Measurements from ENCODE around the gene MSRB1. TPM values are rescaled to one million over a fixed set of nuclear protein-coding genes. Genes with fewer than 3 reads are reported as not detected.

The MSRB1 gene
- total and polyA plus RNA-seq, 2 of the 8 experiments (the other 6 are each of a cell fraction or from before 2014, with no cell fraction given), result 28.2 to 51.4 TPM

DNA sequence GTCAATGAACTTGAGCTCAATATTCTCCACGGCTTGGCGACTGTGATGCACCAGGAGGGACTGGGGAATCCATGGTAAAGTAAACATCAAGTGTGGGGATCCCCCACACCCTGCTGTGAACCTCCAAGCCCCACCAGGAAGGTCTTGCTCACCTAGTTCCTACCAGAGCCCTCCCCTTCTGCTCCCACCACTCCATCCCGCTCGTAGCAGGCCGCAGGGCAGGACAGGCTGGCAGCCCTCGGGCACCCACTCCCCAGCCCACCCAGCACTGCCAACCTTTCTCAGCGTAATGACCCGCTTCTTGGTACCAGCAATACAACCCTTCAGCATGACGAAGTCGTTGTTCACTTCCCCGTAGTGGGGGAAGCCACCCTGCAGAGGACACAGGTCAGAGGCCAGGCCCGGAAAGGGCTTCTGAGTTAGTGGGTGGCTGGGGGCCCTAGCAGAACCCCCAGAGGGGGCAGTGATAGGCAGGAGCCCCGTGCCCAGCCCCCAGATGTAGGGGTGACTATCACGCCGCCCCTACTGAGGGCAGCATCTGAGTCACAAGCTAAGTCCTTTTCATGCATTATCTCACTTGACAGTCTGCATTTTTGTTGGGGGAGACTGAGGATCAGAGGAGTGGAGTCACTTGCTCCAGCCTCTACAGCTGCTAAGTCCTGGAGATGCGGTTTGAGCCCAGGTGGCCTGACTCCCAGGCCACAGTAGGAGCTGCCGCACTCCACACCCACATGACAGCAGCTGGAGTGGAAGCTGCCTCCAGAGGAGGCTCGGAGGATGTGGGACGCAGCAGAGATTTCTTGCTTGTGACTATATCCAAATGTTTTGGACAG is 2.8 kb upstream of the MSRB1 start (continued):
- TF ChIP-seq, protein P1, sequence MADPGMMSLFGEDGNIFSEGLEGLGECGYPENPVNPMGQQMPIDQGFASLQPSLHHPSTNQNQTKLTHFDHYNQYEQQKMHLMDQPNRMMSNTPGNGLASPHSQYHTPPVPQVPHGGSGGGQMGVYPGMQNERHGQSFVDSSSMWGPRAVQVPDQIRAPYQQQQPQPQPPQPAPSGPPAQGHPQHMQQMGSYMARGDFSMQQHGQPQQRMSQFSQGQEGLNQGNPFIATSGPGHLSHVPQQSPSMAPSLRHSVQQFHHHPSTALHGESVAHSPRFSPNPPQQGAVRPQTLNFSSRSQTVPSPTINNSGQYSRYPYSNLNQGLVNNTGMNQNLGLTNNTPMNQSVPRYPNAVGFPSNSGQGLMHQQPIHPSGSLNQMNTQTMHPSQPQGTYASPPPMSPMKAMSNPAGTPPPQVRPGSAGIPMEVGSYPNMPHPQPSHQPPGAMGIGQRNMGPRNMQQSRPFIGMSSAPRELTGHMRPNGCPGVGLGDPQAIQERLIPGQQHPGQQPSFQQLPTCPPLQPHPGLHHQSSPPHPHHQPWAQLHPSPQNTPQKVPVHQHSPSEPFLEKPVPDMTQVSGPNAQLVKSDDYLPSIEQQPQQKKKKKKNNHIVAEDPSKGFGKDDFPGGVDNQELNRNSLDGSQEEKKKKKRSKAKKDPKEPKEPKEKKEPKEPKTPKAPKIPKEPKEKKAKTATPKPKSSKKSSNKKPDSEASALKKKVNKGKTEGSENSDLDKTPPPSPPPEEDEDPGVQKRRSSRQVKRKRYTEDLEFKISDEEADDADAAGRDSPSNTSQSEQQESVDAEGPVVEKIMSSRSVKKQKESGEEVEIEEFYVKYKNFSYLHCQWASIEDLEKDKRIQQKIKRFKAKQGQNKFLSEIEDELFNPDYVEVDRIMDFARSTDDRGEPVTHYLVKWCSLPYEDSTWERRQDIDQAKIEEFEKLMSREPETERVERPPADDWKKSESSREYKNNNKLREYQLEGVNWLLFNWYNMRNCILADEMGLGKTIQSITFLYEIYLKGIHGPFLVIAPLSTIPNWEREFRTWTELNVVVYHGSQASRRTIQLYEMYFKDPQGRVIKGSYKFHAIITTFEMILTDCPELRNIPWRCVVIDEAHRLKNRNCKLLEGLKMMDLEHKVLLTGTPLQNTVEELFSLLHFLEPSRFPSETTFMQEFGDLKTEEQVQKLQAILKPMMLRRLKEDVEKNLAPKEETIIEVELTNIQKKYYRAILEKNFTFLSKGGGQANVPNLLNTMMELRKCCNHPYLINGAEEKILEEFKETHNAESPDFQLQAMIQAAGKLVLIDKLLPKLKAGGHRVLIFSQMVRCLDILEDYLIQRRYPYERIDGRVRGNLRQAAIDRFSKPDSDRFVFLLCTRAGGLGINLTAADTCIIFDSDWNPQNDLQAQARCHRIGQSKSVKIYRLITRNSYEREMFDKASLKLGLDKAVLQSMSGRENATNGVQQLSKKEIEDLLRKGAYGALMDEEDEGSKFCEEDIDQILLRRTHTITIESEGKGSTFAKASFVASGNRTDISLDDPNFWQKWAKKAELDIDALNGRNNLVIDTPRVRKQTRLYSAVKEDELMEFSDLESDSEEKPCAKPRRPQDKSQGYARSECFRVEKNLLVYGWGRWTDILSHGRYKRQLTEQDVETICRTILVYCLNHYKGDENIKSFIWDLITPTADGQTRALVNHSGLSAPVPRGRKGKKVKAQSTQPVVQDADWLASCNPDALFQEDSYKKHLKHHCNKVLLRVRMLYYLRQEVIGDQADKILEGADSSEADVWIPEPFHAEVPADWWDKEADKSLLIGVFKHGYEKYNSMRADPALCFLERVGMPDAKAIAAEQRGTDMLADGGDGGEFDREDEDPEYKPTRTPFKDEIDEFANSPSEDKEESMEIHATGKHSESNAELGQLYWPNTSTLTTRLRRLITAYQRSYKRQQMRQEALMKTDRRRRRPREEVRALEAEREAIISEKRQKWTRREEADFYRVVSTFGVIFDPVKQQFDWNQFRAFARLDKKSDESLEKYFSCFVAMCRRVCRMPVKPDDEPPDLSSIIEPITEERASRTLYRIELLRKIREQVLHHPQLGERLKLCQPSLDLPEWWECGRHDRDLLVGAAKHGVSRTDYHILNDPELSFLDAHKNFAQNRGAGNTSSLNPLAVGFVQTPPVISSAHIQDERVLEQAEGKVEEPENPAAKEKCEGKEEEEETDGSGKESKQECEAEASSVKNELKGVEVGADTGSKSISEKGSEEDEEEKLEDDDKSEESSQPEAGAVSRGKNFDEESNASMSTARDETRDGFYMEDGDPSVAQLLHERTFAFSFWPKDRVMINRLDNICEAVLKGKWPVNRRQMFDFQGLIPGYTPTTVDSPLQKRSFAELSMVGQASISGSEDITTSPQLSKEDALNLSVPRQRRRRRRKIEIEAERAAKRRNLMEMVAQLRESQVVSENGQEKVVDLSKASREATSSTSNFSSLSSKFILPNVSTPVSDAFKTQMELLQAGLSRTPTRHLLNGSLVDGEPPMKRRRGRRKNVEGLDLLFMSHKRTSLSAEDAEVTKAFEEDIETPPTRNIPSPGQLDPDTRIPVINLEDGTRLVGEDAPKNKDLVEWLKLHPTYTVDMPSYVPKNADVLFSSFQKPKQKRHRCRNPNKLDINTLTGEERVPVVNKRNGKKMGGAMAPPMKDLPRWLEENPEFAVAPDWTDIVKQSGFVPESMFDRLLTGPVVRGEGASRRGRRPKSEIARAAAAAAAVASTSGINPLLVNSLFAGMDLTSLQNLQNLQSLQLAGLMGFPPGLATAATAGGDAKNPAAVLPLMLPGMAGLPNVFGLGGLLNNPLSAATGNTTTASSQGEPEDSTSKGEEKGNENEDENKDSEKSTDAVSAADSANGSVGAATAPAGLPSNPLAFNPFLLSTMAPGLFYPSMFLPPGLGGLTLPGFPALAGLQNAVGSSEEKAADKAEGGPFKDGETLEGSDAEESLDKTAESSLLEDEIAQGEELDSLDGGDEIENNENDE (IDR thresholded peaks at IDR 0.05; ENCODE audit: insufficient replicate concordance, low read length), result no peak
- TF ChIP-seq, protein P2, sequence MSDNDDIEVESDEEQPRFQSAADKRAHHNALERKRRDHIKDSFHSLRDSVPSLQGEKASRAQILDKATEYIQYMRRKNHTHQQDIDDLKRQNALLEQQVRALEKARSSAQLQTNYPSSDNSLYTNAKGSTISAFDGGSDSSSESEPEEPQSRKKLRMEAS (IDR thresholded peaks at IDR 0.05), result no peak
- TF ChIP-seq CBX5 (IDR thresholded peaks at IDR 0.05; ENCODE audit: low read depth, low read length), result no peak
- TF ChIP-seq, protein P3, sequence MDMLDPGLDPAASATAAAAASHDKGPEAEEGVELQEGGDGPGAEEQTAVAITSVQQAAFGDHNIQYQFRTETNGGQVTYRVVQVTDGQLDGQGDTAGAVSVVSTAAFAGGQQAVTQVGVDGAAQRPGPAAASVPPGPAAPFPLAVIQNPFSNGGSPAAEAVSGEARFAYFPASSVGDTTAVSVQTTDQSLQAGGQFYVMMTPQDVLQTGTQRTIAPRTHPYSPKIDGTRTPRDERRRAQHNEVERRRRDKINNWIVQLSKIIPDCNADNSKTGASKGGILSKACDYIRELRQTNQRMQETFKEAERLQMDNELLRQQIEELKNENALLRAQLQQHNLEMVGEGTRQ (IDR thresholded peaks at IDR 0.05; ENCODE audit: low read length), result no peak
- TF ChIP-seq TAF7 (optimal IDR thresholded peaks at IDR 0.05; ENCODE audit: borderline replicate concordance, low read depth, low read length), result no peak
- no peak for TF ChIP-seq EZH2 (IDR thresholded peaks at IDR 0.05; ENCODE audit: low read depth, low read length, severe bottlenecking)
- TF ChIP-seq TAF1 (IDR thresholded peaks at IDR 0.05; ENCODE audit: low read depth, low read length), result no peak
- no peak for TF ChIP-seq SIRT6 (IDR thresholded peaks at IDR 0.05; ENCODE audit: low read length)

Data from H1 (cell line).